CD14-positive monocyte (primary cell): ENCODE measurements around the gene NMUR2. TPM values are rescaled to one million over a fixed set of nuclear protein-coding genes. Genes with fewer than 3 reads are reported as not detected.

ENCODE experiments used
- DNase-seq, 3 donors: peaks; one replicate each; pipeline ENCODE4 v3.0.0-alpha.2; 2011 to 2022
- H2AFZ ChIP-seq: 2 replicates; pipeline ENCODE4 v1.6.0; 2012; ENCODE audit warnings: mild to moderate bottlenecking, low read depth, low read length, inconsistent platforms; ENCODE audit not compliant: insufficient read depth, poor library complexity, severe bottlenecking
- H3K27ac ChIP-seq, 2 donors: 1 replicate in 1 of 2; 2 replicates in 1 of 2; pipeline ENCODE4 v1.5.1; 2012 to 2013; ENCODE audit warnings: low read length in 2 of 2, control low read depth in 1 of 2, inconsistent platforms in 1 of 2, low read depth in 1 of 2, mild to moderate bottlenecking in 1 of 2
- H3K27me3 ChIP-seq, 2 donors: one replicate each; pipeline versions ENCODE4 v1.6.0 to v1.6.1; 2011 to 2013; ENCODE audit warnings: low read length in 2 of 2; ENCODE audit not compliant: control insufficient read depth in 2 of 2, insufficient read depth in 2 of 2
- H3K36me3 ChIP-seq, 2 donors: replicated peaks in 1 of 2; 1 replicate in 1 of 2; 2 replicates in 1 of 2; pipeline versions ENCODE4 v1.5.1 to v1.6.1; 2012 to 2013; ENCODE audit warnings: low read length in 2 of 2, control low read depth in 1 of 2, inconsistent platforms in 1 of 2, mild to moderate bottlenecking in 1 of 2; ENCODE audit not compliant: insufficient read depth in 2 of 2, control insufficient read depth in 1 of 2
- H3K4me1 ChIP-seq, 2 donors: 1 replicate in 1 of 2; 2 replicates in 1 of 2; pipeline versions ENCODE4 v1.5.1 to v1.6.1; 2012 to 2013; ENCODE audit warnings: low read length in 2 of 2, control low read depth in 1 of 2, inconsistent platforms in 1 of 2, mild to moderate bottlenecking in 1 of 2, moderate library complexity in 1 of 2; ENCODE audit not compliant: insufficient read depth in 2 of 2, control insufficient read depth in 1 of 2
- H3K4me2 ChIP-seq: replicated peaks from 2 replicates; pipeline ENCODE3; 2012; ENCODE audit warnings: low read length, moderate library complexity, mild to moderate bottlenecking; ENCODE audit not compliant: poor library complexity, severe bottlenecking; ENCODE audit errors: extremely low read depth
- H3K4me3 ChIP-seq, 3 experiments: fragments of 200-600 bp in 1 of 3; sonication (generic) in 1 of 3; replicated peaks in 1 of 3; 1 replicate in 2 of 3; 2 replicates in 1 of 3; pipeline ENCODE4 v1.5.1; 2011 to 2013; ENCODE audit warnings: low read length in 3 of 3, mild to moderate bottlenecking in 3 of 3, control low read depth in 2 of 3, low read depth in 2 of 3, inconsistent platforms in 1 of 3, moderate library complexity in 1 of 3
- H3K79me2 ChIP-seq: 2 replicates; pipeline ENCODE4 v1.6.0; 2012; ENCODE audit warnings: mild to moderate bottlenecking, control low read depth, inconsistent platforms, low read length, moderate library complexity; ENCODE audit not compliant: insufficient read depth
- H3K9ac ChIP-seq: 2 replicates; pipeline ENCODE4 v1.6.0; 2017; ENCODE audit warnings: low read length, mild to moderate bottlenecking; ENCODE audit not compliant: insufficient read depth, poor library complexity, severe bottlenecking
- H3K9me3 ChIP-seq, 2 donors: replicated peaks in 1 of 2; 1 replicate in 1 of 2; 2 replicates in 1 of 2; pipeline versions ENCODE4 v1.5.1 to v1.6.1; 2012 to 2013; ENCODE audit warnings: low read length in 2 of 2, control low read depth in 1 of 2; ENCODE audit not compliant: control insufficient read depth in 1 of 2, insufficient read depth in 1 of 2
- H4K20me1 ChIP-seq: 2 replicates; pipeline ENCODE4 v1.6.0; 2012; ENCODE audit warnings: mild to moderate bottlenecking, low read length, control low read depth, moderate library complexity; ENCODE audit not compliant: insufficient read depth
- H3K27ac Mint-ChIP-seq, 7 donors: one replicate each; pipeline ENCODE4 v1.8.0; 2020; ENCODE audit warnings: mild to moderate bottlenecking in 7 of 7, mixed read lengths in 7 of 7, moderate library complexity in 6 of 7, inconsistent platforms in 2 of 7
- H3K27me3 Mint-ChIP-seq, 3 donors: one replicate each; pipeline ENCODE4 v1.8.0; 2021 to 2022; ENCODE audit warnings: low read depth in 3 of 3, mild to moderate bottlenecking in 3 of 3, mixed read lengths in 3 of 3, moderate library complexity in 3 of 3, inconsistent platforms in 1 of 3
- H3K36me3 Mint-ChIP-seq, 2 donors: one replicate each; pipeline ENCODE4 v1.8.0; 2020; ENCODE audit warnings: mixed read lengths in 2 of 2, inconsistent platforms in 1 of 2, mild to moderate bottlenecking in 1 of 2
- H3K4me1 Mint-ChIP-seq: one replicate; pipeline ENCODE4 v1.8.0; 2020; ENCODE audit warnings: mild to moderate bottlenecking, mixed read lengths
- H3K4me3 Mint-ChIP-seq, 2 donors: one replicate each; pipeline ENCODE4 v1.8.0; 2020; ENCODE audit warnings: mild to moderate bottlenecking in 2 of 2, mixed read lengths in 2 of 2, moderate library complexity in 1 of 2
- H3K9me3 Mint-ChIP-seq, 7 donors: one replicate each; pipeline ENCODE4 v1.8.0; 2020 to 2022; ENCODE audit warnings: mixed read lengths in 7 of 7, mild to moderate bottlenecking in 6 of 7, moderate library complexity in 6 of 7, inconsistent platforms in 2 of 7
- WGBS: methylation state at CpG from one replicate; pipeline ENCODE4 v1.1.5; 2013; ENCODE audit warnings: missing lambda C conversion rate; ENCODE audit not compliant: insufficient coverage; 5-methylcytosine and 5-hydroxymethylcytosine counted together
- intact Hi-C, 2 donors: fragments of 100-400 bp; cut with micrococcal nuclease; formaldehyde crosslinking; loops; one replicate each; pipeline versions ENCODE4 v1.15.0 to v1.15.1; 2023
- polyA plus RNA-seq, 3 donors: library from polyadenylated mRNA; depleted of rRNA in 1 of 3; unstranded in 2 of 3; stranded (reverse) in 1 of 3; fragments of 300-500 nt in 2 of 3; fragments of >200 nt in 1 of 3; fragmentation: Illumina TruSeq in 2 of 3; gene quantifications; 1 replicate in 2 of 3; 2 replicates in 1 of 3; pipeline ENCODE4 v1.2.3, GENCODE V29; 2012 to 2021
- TF ChIP-seq, protein P1 (sequence below): fragments of 200-600 bp; IDR thresholded peaks from one replicate; pipeline ENCODE4 v1.8.0; 2022; ENCODE audit warnings: antibody characterized with exemption, mild to moderate bottlenecking

Gene NMUR2
- polyA plus RNA-seq, 3 donors: not detected

DNA sequence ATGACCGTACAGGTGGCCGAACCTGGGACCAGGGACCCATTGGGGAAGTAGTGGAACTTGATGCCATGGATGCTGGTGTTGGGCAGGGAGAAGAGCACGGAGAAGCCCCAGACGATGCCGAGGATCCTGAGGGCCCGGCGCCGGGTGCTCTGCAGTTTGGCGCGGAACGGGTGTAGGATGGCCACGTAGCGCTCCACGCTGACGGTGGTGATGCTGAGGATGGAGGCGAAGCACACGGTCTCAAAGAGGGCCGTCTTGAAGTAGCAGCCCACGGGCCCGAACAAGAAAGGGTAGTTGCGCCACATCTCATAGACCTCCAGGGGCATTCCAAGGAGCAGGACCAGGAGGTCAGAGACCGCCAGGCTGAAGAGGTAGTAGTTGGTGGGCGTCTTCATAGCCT, 585 bp downstream of the NMUR2 start:
- WGBS: 95% methylated on average over 21 of the region's 23 CpGs
- intact Hi-C loops: no loop called here
- Histone ChIP-seq H3K27me3 (no peaks in the 10 kb centered on the region), H3K36me3 (no peaks in the 10 kb centered on the region), H2AFZ (no peak overlapping the region), H3K27ac (no peak overlapping the region), H3K9me3 (peaks cover 4 to 9% of the 10 kb centered on the region in 2 donors), H3K4me3 (no peak overlapping the region), H3K4me2 (no peak overlapping the region), H3K9ac (no peak overlapping the region), H3K4me1 (no peaks in the 10 kb centered on the region), H3K79me2 (no peaks in the 10 kb centered on the region), H4K20me1 (no peaks in the 10 kb centered on the region)
- Mint-ChIP-seq H3K27me3 (peaks cover 0 to 4% (median 2%) of the 10 kb centered on the region in 3 donors), H3K27ac (no peak overlapping the region), H3K36me3 (no peaks in the 10 kb centered on the region), H3K4me3 (no peak overlapping the region), H3K9me3 (peaks cover 0 to 8% (median 3%) of the 10 kb centered on the region in 7 donors), H3K4me1 (no peaks in the 10 kb centered on the region)
- no peak for DNase-seq
- TF ChIP-seq, protein P1, sequence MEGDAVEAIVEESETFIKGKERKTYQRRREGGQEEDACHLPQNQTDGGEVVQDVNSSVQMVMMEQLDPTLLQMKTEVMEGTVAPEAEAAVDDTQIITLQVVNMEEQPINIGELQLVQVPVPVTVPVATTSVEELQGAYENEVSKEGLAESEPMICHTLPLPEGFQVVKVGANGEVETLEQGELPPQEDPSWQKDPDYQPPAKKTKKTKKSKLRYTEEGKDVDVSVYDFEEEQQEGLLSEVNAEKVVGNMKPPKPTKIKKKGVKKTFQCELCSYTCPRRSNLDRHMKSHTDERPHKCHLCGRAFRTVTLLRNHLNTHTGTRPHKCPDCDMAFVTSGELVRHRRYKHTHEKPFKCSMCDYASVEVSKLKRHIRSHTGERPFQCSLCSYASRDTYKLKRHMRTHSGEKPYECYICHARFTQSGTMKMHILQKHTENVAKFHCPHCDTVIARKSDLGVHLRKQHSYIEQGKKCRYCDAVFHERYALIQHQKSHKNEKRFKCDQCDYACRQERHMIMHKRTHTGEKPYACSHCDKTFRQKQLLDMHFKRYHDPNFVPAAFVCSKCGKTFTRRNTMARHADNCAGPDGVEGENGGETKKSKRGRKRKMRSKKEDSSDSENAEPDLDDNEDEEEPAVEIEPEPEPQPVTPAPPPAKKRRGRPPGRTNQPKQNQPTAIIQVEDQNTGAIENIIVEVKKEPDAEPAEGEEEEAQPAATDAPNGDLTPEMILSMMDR: no peak

DNA sequence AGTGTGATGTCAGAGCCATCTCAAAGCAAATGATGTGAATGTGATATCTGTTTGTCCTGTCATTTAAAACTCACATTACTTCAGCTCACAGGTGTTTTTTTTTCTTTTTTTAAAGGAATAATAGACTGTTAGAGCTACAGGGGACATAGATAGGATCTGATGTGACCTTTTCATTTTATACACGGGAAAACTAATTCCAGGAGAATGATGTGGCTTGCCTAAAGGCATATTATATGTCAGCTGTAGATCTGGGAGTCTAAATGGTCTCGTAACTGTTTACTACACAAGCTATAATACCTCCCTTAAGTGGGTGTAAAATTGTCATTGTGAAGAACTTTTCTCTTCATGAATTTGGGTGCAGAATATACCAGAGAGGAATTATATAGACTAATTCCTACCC, 2.0 kb downstream of the NMUR2 start:
- Histone ChIP-seq H3K4me2 (no peak overlapping the region), H3K4me3 (no peak overlapping the region), H3K27ac (no peak overlapping the region), H3K9ac (no peak overlapping the region), H4K20me1 (no peaks in the 10 kb centered on the region), H3K36me3 (no peaks in the 10 kb centered on the region), H3K9me3 (peaks cover 0 to 9% of the 10 kb centered on the region in 2 donors), H3K79me2 (no peaks in the 10 kb centered on the region), H3K27me3 (no peaks in the 10 kb centered on the region), H3K4me1 (no peaks in the 10 kb centered on the region), H2AFZ (no peak overlapping the region)
- no peaks in the 10 kb centered on the region for H3K4me1 Mint-ChIP-seq
- TF ChIP-seq, protein P1: no peak
- no CpG with 5 or more reads among the region's 2 CpGs for WGBS
- intact Hi-C loops: no loop called here
- H3K4me3 Mint-ChIP-seq: no peak overlapping the region
- H3K36me3 Mint-ChIP-seq: no peaks in the 10 kb centered on the region
- DNase-seq: no peak
- H3K9me3 Mint-ChIP-seq: peaks cover 0 to 5% (median 3%) of the 10 kb centered on the region in 7 donors
- no peak overlapping the region for H3K27ac Mint-ChIP-seq
- H3K27me3 Mint-ChIP-seq: peaks cover 0 to 4% (median 2%) of the 10 kb centered on the region in 3 donors
